ENCODE data around the gene BARX1.
A peak's percentile ranks its signal among the peaks of the same experiment; 100 is the strongest.
"Not testable (repeated sequence)": the region's sequence is repeated elsewhere in the genome, so short reads cannot be mapped to it uniquely, and the experiment has no call there.

Gene BARX1

GRCh38 chr9:93950619-93951601, 4.2 kb downstream of the BARX1 start:
- DNase-seq = no peak

GRCh38 chr9:93949694-93950449, 5.3 kb downstream of the BARX1 start:
- peak; percentile 24 for DNase-seq

- DNase-seq = no peak
These were observed 6.0 kb downstream of the BARX1 start for GRCh38 chr9:93949073-93949693.

DNA sequence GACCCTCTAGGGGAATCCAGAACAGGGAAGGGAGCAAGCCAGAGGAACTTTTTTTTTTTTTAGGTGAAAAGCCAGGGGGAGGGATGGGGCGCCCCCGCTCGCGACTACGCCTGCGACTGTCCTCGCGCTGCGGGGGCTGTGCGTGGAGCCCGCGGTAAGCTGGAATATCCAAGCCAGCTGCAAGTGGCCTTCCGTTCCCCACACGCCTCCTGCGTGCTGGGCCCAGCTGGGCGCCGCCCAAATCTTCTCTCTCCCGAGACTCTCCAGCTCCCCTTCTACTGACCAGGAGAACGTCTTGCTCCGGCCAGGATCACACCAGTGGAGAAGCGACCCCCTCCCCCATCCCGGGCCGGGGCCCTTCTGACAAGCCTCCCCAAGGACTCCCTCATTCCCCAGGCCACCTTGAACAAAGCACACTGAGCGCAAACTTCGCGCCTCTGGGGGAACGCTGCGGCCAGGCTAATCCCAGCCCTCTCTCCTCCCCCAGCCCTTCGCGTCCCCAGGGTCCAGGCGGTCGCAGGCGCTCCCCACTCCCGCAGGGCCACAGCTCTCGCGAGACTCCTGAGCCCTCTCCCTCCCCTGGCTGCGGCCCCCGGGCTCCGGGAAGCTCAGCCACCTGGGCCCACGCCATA, 6.6 kb downstream of the BARX1 start:
- DNase-seq = no peak

DNA sequence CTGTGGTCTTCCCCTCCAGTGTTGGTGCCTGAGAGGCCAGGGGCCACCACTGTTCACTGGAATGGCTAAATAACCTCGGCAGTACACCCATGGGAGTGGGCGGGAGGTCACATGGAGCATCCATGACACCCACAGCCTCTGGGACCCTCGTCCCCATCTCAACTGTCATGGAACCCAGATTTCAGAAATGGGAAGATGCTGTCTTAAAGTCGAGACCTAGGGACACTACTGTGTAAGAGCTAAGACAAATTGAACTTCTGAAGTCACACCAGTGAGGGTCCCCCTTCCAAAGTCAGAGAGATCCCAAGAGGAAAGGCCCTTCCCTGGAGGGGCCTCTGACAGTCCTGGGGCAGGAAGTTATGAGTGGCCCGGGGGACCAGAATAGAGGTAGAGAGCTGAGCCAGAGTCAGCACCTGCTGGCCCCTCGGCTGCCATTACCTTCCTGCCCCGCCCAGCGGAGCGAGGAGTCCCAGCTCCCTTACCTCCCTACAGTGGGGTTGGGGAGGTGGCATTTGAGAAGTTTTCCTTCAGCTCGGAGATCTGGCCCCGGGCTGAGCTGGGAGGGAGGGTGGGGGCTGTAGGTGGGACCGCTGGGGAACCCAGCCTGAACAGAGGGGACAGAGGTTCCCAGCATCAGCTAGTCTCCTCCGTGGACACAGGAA, 7.6 kb downstream of the BARX1 start:
- no peak for DNase-seq

GRCh38 chr9:93946338-93946712, 8.8 kb downstream of the BARX1 start:
- DNase-seq = no peak

- no peak for DNase-seq
These were observed 9.5 kb downstream of the BARX1 start for GRCh38 chr9:93945400-93946337.

DNA sequence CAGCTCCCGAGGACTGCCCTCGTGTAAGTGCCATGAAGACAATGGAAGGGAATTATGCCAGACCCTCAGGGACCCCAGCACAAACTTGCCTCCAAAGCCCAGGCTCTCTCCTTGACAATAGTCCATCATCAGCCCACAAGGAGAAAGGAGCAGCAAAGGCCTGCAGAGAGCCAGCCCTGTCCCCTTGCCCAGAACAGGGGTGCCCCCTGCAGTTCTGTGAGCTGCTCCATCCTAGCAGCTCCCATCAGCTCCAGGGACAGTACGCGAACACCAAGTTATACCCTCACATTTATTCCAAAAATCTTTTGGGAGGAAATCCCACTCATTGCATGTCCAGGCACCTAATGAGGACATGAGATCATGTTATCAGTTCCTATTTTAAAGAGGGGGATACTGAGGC, 11.1 kb downstream of the BARX1 start:
- DNase-seq = no peak

DNA sequence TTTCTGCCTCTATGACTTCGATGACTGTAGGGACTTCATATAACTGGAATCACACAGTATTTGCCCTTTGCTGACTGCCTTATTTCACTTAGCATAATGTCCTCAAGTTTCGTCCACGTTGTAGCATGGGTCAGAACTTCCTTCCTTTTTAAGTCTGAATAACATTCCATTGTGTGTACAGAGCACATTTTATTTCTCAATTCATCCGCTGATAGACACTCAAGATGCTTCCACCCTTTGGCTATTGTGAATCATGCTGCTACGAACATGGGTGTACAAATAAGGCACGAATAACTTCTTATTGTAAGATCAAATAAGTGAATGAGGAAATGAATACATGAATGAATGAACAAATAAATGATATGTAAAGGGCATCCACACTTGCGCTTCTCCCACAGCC, 13.0 kb downstream of the BARX1 start:
- no peak for DNase-seq

DNA sequence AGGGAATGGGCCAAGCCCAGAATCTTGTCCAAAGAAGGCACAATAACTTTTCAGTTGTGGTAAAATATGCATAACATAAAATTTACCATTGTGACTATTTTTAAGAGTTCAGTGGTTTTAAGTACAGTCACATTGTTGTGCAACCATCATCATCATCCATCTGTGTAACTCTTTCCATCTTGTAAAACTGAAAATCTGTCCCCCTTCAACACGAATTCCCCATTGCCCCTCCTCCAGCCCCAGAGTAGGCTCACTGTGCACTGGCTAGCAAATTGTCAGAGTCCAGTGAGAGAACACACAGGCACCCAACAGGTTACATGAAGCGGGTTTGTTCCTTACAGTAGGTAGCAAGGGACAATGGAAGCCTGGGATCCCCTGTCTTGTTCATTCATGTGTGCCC, 13.7 kb downstream of the BARX1 start:
- no peak for DNase-seq

- no peak for DNase-seq
These were observed 14.2 kb downstream of the BARX1 start for GRCh38 chr9:93940951-93941350.

DNA sequence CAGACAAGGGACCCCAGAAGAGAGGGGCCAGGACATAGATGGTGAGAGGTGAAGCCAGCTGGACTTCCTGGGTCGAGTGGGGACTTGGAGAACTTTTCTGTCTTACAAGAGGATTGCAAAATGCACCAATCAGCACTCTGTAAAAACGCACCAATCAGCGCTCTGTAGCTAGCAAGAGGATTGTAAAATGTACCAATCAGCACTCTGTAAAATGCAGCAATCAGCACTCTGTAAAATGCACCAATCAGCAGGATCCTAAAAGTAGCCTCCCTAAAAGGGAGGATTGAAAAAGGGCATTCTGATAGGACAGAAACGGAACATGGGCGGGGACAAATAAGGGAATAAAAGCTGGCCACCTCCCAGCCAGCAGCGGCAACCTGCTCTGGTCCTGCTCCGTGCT, 15.6 kb downstream of the BARX1 start:
- DNase-seq = not testable (repeated sequence)

GRCh38 chr9:93937193-93937592, 18.0 kb downstream of the BARX1 start:
- DNase-seq = no peak

- DNase-seq = no peak
These were observed 23.2 kb downstream of the BARX1 start for GRCh38 chr9:93931905-93932304.

- DNase-seq = no peak
These were observed 25.1 kb downstream of the BARX1 start for GRCh38 chr9:93930070-93930469.

DNA sequence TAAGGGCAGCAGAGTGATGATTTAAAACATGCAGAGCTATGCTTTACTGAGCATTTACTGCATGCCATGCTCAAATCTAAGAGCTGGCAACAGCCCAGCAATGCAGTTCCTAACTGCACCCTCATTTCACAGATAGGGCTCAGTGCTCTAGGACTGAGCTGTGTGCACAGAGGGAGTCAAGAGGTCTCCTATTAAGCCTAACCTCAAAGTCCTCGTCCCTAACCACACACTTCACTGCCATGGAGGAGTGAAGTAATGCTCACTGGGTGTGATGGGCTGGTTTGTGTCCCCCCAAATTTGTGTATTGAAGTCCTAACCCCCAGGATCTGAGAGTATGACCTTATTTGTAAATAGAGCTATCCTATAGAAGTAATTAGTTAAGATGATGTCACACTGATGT, 25.9 kb downstream of the BARX1 start:
- no peak for DNase-seq

DNA sequence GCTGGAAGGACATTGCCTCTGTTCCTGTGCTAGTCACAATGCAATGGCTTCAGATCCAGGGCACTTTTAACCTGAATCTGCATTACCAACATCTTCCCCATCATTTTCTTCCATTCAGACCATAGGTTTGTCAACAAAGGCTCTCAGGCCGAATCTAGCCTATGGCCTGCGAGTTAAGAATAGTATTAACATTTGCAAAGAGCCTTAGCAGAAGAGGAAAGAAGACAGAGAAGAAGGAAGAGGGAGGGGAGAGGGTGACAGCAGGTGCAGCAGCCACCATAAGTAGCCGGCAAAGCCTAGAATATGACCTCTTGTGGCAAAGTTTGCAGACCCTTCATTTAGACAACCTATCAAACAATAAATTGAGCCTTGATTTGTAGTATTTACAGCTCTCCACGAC, 32.6 kb downstream of the BARX1 start:
- DNase-seq = no peak

DNA sequence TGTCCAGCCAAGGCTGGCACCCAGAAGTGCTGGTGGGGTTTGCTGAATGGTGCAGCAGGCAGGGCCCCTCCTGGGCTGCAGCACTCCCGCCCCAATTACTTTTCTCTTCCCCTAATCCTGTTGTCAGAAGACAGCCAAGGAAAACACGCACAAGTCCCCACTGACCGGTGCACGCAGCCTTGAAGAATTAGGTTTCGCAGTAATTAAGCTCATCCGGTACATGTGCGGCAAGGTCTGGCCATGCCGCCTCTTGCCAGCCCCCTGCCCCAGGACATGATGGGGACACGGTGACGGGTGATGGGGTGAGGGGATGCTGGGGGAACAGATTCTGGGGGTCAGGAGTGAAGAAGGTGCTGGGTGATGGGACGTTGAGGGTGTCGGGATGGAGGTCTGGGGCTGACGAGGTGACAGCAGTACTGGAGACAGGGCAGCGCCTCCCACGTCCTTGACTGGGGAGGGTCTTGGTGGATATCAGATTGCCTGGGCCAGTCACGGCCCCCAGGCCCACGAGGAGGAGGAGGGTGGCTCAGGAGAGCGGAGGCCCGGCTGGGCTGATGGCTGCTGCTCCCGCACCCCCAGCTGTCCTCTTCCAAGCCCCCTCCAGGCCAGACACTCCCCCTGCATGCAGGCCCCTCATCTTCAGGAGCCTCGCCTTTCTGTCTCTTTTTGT, 34.9 kb downstream of the BARX1 start:
- DNase-seq = no peak

DNA sequence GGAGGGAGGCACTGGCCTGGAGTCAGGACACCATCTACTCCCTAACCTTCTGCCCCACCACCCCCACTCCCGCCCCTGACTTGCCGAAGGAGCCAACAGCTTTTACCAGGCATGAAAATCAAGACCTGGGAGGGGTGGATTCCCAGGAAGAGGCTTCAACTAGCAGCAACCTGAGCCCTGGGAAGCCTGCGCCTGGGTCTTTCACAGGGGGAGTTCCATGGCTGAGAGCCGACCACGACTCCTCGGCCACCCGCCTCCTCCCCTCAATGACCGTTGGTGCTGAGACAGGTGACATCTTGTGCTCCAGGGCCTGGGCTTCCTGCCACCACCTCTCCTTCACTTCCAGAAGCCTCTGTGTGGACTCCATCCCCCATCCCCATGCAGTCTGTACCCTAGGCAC, 37.1 kb downstream of the BARX1 start:
- no peak for DNase-seq

DNA sequence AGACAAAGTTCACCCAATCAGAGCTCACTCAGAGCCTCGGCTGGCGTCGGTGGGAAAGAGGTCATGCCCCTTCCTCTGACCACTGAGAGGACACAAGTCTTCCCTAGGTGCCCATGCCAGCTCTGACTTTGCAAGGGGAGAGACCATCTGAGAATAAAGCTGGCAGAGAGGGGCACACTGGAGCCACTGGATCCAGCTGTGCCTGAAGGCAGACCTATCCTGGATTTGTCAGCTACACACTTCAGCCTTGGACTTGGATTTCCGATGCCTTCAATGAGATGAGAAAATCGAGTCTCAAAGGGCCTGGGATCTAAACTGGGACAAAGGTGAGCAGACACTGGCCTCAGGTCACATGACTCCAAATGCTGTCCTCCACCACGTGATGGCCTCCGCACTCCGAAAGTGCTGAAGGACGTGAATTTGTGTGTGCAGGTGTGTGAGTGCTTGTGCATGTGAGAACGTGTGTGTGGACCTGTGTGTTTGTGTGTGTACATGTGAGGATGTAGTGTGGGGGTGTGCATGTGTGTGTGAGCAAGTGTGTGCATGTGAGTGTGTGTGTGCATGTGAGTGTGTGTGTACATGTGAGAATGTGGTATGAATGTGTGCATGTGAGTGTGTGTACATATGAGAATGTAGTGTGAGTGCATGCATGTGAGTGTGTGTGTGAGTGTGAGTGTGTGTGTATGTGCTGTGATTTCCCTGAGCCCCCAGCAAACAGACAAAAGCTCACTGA, 37.9 kb downstream of the BARX1 start:
- DNase-seq = no peak

All from NCI-H226 (cell line).